ENCODE results near the gene AKAP1. TPM values are rescaled to one million over a fixed set of nuclear protein-coding genes. Genes with fewer than 3 reads are reported as not detected.

The AKAP1 gene
- total RNA-seq, 1 donor from 2014 or later = 28.1 TPM

DNA sequence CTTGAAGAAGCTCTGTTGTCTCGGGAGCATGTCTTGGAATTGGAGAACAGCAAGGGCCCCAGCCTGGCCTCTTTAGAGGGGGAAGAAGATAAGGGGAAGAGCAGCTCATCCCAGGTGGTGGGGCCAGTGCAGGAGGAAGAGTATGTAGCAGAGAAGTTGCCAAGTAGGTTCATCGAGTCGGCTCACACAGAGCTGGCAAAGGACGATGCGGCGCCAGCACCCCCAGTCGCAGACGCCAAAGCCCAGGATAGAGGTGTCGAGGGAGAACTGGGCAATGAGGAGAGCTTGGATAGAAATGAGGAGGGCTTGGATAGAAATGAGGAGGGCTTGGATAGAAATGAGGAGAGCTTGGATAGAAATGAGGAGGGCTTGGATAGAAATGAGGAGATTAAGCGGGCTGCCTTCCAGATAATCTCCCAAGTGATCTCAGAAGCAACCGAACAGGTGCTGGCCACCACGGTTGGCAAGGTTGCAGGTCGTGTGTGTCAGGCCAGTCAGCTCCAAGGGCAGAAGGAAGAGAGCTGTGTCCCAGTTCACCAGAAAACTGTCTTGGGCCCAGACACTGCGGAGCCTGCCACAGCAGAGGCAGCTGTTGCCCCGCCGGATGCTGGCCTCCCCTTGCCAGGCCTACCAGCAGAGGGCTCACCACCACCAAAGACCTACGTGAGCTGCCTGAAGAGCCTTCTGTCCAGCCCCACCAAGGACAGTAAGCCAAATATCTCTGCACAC is 21.2 kb downstream of the AKAP1 start:
- no peak for DNase-seq (ENCODE audit: low read depth)

DNA sequence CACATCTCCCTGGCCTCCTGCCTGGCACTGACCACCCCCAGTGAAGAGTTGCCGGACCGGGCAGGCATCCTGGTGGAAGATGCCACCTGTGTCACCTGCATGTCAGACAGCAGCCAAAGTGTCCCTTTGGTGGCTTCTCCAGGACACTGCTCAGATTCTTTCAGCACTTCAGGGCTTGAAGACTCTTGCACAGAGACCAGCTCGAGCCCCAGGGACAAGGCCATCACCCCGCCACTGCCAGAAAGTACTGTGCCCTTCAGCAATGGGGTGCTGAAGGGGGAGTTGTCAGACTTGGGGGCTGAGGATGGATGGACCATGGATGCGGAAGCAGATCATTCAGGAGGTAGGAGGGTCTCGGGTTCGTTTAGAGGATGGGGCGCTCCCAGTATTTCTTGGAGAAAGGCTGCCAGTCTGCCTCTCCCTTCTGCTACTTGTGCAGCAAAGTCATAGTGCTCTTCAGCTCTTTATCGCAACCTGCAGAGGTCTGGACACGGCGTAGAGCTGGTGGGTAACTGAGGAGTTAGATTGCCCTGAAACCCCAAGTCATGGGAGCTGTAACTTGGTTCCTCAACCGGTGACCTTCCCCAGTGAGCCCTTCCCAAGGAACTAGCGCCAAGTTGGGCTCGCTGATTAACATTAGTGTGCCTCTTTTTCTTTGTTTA is 21.9 kb downstream of the AKAP1 start:
- DNase-seq (ENCODE audit: low read depth) = no peak

DNA sequence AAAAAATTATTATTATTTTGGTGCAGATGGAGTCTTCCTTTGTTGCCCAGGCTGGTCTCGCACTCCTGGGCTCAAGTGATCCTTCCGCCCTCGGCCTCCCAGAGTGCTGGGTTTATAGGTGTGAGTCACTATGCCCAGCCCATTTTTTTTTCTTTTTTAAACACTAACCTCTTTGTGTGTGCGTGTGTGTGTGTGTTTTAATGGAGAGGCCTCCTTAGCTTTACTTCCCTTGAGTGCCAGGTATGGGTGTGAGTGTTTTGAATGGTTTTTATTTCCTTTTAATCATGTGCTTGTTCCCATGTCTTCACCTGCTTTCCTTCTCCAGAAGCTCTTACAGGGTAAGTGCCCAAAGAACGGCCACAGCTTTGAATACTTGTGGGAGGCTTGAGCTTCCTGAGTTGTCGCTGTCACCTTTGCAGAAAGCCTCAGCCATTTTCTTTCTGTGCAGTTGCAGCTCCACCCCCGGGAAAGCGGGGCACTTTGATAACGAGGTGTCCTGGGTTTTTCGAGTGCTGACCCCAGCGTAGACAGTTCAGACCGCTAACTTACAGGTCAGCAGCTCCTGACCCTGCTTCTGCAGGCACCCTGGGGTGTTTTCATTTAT is 22.6 kb downstream of the AKAP1 start:
- peak; percentile 91 for DNase-seq (ENCODE audit: low read depth)

DNA sequence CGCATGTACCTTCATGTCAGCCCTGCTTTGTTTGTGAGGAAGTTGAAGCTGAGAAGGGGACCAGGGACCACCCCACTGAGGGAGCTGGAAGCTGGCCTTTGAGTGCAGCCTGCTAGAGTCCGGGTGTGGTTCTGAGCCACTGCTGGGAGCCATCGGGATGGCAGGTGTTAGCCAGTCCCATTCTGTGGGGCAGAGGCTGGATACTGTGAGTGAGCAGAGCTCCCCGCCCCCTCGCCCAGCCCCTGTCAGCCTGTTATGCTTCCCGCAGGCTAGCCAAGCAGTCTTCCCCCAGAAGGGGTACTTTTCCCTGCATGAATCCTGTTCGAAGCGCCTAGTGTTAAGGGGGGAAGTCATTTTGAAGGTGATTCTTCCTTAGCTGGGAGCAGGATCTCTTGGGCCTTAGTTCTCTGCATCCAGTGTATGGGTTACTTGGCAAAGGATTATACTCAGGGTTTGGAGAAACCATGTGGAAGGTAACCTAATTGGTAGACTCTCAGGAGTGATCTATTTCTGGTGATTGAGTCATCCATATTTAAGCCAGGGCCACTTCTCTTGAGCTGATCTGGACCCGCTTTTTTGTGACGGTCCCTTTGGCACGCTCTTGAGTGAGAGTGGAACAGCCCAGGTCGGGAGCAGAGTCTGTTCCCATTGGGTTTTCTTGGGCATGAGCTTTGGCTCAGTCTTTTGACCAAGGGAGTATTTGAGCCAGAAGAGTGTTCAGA is 23.8 kb downstream of the AKAP1 start:
- no peak for DNase-seq (ENCODE audit: low read depth)

DNA sequence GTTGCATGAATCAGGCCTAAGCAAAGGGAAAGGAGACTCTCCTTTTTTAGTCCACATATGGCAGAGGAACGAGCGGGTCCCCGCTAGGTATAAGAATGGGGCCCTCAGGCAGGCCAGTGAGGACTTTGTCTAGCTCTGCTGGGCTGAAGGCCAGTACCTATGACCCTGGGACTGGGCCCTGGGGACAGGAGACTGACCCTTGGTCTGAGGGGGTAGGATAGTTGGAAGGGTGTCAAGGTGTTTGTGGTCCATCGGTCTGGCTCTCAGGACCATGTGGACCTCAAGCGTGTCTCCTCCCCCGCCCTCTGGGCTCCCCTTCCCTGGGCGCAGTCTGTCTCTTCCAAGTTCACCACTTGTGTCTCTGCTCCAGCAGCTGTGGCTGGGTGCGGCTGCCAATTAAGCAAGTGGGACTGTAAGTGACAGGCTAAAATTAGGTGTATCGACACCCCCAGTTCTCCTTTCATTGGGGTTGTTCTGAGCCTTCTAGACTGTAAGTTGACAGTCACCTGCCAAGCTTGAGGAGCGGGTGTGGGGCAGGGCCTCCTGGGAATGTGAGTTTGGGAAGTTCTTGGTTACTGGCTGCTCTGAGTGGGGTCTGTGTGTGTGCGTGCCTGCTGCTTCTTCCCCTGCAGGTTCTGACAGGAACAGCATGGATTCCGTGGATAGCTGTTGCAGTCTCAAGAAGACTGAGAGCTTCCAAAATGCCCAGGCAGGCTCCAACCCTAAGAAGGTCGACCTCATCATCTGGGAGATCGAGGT is 24.5 kb downstream of the AKAP1 start:
- DNase-seq (ENCODE audit: low read depth) = no peak

GRCh38 chr17:57110152-57110542 is 25.1 kb downstream of the AKAP1 start:
- no peak for DNase-seq (ENCODE audit: low read depth)

GRCh38 chr17:57110579-57111325 is 25.7 kb downstream of the AKAP1 start:
- no peak for DNase-seq (ENCODE audit: low read depth)

DNA sequence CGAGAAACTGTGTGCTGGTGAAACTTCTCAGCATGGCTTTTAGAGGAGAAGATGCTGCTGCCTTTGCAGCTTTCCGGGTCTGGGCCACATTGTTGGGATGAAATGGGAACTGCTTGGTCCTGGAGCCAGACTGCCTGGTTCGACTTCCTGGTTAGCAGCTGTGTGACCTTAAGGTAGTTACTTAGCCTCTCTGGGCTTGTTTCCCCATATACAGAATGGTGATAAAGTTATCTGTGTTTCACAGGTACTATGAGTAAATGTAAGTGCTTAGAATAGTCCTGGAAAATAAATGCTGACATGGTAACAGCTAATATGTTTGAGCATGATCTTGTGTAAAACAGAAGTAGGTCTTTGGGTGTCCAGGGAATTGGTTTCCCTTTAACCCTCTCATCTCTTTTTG is 26.3 kb downstream of the AKAP1 start:
- no peak for DNase-seq (ENCODE audit: low read depth)

DNA sequence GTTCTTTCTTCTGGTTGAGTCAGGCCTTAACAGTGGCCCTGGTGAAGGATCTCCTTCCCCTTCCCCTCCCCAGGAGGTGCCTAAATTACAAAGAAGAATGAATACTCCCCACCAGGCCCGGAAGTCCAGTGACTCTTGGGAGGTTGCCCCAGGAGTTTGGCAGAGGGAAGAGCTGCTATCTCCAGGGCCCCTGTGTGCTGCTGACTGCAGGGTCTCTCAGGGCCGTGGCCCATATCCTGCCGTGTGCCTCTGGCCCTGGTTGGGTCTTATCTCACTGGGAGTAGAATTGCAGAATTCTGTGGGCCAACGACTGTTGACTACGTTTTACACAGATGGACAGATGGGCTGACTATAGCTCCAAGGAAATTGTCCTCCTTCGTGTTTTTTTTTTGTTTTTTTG is 28.0 kb downstream of the AKAP1 start:
- DNase-seq (ENCODE audit: low read depth) = no peak

DNA sequence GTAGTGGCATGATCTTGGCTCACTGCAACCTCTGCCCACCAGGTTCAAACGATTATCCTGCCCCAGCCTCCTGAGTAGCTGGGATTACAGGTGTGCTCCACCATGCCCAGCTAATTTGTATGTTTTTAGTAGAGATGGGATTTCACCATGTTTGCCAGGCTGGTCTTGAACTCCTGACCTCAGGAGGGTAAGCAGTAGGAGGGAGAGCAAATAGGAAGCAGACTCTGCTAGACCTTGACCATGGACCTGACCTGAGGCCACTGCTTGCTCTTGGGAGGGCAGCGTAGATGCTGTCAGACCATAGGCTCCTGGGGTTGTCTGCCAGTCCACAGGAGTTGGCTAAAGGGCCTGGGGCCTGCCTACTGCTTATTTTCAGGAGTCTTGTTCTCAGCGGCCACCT is 28.6 kb downstream of the AKAP1 start:
- DNase-seq (ENCODE audit: low read depth) = no peak

- no peak for DNase-seq (ENCODE audit: low read depth)
Measured at GRCh38 chr17:57114085-57114673, 29.1 kb downstream of the AKAP1 start.

GRCh38 chr17:57115377-57115776 is 30.3 kb downstream of the AKAP1 start:
- DNase-seq (ENCODE audit: low read depth) = no peak

DNA sequence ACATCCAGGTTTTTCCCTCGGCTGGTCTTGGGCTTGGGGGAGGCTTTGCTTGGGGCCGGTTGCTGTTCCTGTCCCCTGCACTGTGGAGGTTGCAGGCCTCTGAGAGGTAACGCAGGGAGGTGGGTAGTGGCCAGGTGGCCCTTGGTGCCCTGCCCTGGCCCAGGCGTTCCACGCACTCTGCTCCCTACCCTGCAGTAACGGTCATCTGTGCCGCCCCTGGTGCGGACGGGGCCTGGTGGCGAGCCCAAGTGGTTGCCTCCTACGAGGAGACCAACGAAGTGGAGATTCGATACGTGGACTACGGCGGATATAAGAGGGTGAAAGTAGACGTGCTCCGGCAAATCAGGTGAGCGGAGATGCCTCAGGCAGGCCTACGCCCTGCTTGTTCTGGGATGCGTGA is 30.9 kb downstream of the AKAP1 start:
- DNase-seq (ENCODE audit: low read depth) = no peak

DNA sequence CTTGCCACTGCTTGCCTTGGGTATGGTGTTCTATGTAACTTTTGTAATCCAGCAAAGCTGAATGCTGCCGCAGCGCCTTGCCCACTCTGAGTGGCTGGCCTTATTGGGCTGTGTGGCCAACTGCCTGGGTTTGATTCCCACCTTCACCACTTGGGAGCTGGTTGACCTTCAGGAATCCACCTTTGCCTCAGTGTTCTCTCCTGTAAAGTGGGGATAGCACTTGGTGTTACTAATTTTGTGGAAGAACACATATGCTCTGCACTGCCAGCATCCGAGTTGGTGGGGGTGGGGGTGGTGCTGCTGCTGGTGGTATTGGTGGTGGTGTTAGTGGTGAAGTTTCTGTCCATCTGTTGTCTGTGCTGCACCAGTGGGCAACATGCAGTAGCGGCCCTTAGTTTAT is 32.8 kb downstream of the AKAP1 start:
- DNase-seq (ENCODE audit: low read depth) = no peak

- no peak for DNase-seq (ENCODE audit: low read depth)
Measured at GRCh38 chr17:57120814-57121213, 35.8 kb downstream of the AKAP1 start.

- peak; percentile 21 for DNase-seq (ENCODE audit: low read depth)
Measured at GRCh38 chr17:57121308-57122042, 36.4 kb downstream of the AKAP1 start.

DNA sequence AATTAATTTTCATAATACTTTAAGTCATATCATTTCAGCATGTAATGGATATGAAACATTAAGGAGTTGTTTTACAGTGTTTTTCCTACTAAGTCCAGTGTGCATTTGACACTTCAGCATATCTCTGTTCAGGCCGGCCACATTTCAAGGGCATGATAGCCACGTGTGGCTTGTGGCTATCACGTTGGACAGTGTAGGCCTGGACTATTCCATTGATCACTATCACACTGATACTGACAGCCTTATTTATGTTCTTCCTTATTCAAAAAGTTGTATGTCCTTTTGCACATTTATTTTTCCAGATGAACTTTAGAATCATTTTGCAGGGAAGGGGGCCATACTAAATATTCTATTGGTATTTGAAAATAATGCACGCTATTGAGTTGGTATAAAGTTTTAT is 39.0 kb downstream of the AKAP1 start:
- DNase-seq (ENCODE audit: low read depth) = no peak

DNA sequence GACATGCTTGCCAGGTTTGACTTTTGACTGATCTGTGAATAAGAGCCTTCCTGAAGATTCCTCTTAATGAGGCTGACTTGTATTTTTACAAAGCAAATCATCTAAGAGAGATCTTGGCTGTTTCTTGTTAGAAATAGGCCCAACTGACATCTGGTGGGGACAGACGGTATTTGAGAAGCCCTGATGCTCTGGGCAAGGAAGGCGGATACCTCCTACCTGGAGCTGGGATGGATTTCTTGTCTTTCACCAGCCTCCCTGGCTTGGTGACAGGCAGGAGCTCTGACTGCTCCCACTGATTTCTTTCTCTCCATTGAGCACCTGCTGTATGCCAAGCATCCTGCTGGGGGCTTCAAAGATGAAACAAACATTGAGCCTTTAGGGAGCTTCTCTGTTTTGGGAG is 40.4 kb downstream of the AKAP1 start:
- DNase-seq (ENCODE audit: low read depth) = no peak

- no peak for DNase-seq (ENCODE audit: low read depth)
Measured at GRCh38 chr17:57125866-57126265, 40.8 kb downstream of the AKAP1 start.

Data from renal cortical epithelial cell (primary cell).